IMR-90 (cell line): Measurements from ENCODE around the gene CRTAC1. TPM values are rescaled to one million over a fixed set of nuclear protein-coding genes. Genes with fewer than 3 reads are reported as not detected.

Experiments used
- ATAC-seq: fragments of 200-7000 bp; cut with Tn5 transposase; 2 replicates; pipeline ENCODE4 v1.9.1; 2020; ENCODE audit warnings: low read depth, mild to moderate bottlenecking, moderate library complexity
- BruUV-seq: library from RNA; stranded (reverse); fragments of 400-500 nt; replicated peaks from 2 replicates; lab custom pipeline; 2021; lab: Mats Ljungman, UMichigan
- CTCF ChIA-PET: fragments of 300-600 bp; formaldehyde crosslinking; extraction: SDS; loops from one replicate; lab custom pipeline; 2021; ENCODE audit warnings: antibody characterized with exemption; lab: Yijun Ruan, JAX
- POLR2A ChIA-PET: fragments of 300-600 bp; sonication (Branson Sonifier 250); formaldehyde crosslinking; loops from one replicate; lab custom pipeline; 2022; ENCODE audit warnings: antibody characterized with exemption; ENCODE audit not compliant: unreplicated experiment; lab: Charles Lee
- DNase-seq: peaks from one replicate; pipeline ENCODE4 v3.0.0; 2013
- H2AFZ ChIP-seq: replicated peaks from 2 replicates; pipeline ENCODE3; 2013; ENCODE audit warnings: low read length, mild to moderate bottlenecking; ENCODE audit not compliant: poor library complexity
- H2AK5ac ChIP-seq: 2 replicates; pipeline ENCODE4 v1.6.1; 2013; ENCODE audit warnings: low read depth, low read length, inconsistent platforms
- H2AK9ac ChIP-seq: replicated peaks from 2 replicates; pipeline ENCODE3; 2013; ENCODE audit warnings: mild to moderate bottlenecking, low read depth, low read length, moderate library complexity; ENCODE audit not compliant: poor library complexity
- H2BK120ac ChIP-seq: 2 replicates; pipeline ENCODE4 v1.6.1; 2013; ENCODE audit warnings: low read depth, low read length, inconsistent platforms
- H2BK15ac ChIP-seq: 3 replicates; pipeline ENCODE4 v1.6.1; 2013; ENCODE audit warnings: low read depth, low read length, inconsistent platforms
- H2BK20ac ChIP-seq: 2 replicates; pipeline ENCODE4 v1.6.1; 2013; ENCODE audit warnings: low read depth, mild to moderate bottlenecking, inconsistent platforms, low read length, moderate library complexity
- H2BK5ac ChIP-seq: 2 replicates; pipeline ENCODE4 v1.6.1; 2013; ENCODE audit warnings: mild to moderate bottlenecking, low read depth, low read length, inconsistent platforms; ENCODE audit not compliant: poor library complexity, severe bottlenecking
- H3K14ac ChIP-seq: replicated peaks from 2 replicates; pipeline ENCODE4 v1.6.1; 2013; ENCODE audit warnings: low read depth, low read length, inconsistent platforms
- H3K18ac ChIP-seq: 2 replicates; pipeline ENCODE4 v1.6.1; 2013; ENCODE audit warnings: low read depth, low read length, control low read depth
- H3K23ac ChIP-seq: 2 replicates; pipeline ENCODE4 v1.6.1; 2013; ENCODE audit warnings: low read depth, low read length, inconsistent platforms
- H3K27ac ChIP-seq: 2 replicates; pipeline ENCODE4 v1.5.1; 2013; ENCODE audit warnings: mild to moderate bottlenecking, control low read depth, low read length; ENCODE audit not compliant: insufficient read depth
- H3K27me3 ChIP-seq: 2 replicates; pipeline ENCODE4 v1.6.1; 2013; ENCODE audit warnings: low read length; ENCODE audit not compliant: control insufficient read depth, insufficient read depth
- H3K36me3 ChIP-seq: 2 replicates; pipeline ENCODE4 v1.6.1; 2013; ENCODE audit warnings: low read length, mixed read lengths; ENCODE audit not compliant: control insufficient read depth, insufficient read depth
- H3K4ac ChIP-seq: 2 replicates; pipeline ENCODE4 v1.6.1; 2013; ENCODE audit warnings: low read depth, low read length, inconsistent platforms
- H3K4me1 ChIP-seq: 2 replicates; pipeline ENCODE4 v1.6.1; 2013; ENCODE audit warnings: low read length, mixed read lengths; ENCODE audit not compliant: control insufficient read depth, insufficient read depth
- H3K4me2 ChIP-seq: 2 replicates; pipeline ENCODE4 v1.6.1; 2013; ENCODE audit warnings: low read depth, mild to moderate bottlenecking, control low read depth, low read length, moderate library complexity
- H3K4me3 ChIP-seq: 2 replicates; pipeline ENCODE4 v1.5.1; 2013; ENCODE audit warnings: low read depth, mild to moderate bottlenecking, control low read depth, low read length, moderate library complexity; ENCODE audit not compliant: insufficient read depth
- H3K56ac ChIP-seq: 2 replicates; pipeline ENCODE4 v1.6.1; 2013; ENCODE audit warnings: low read length, inconsistent platforms; ENCODE audit not compliant: insufficient read depth; ENCODE audit errors: extremely low read depth
- H3K79me1 ChIP-seq, 2 experiments: 2 replicates each; pipeline ENCODE4 v1.6.1; 2013; ENCODE audit warnings: low read length in 2 of 2, inconsistent platforms in 1 of 2, low read depth in 1 of 2
- H3K9ac ChIP-seq: 2 replicates; pipeline ENCODE4 v1.6.1; 2013; ENCODE audit warnings: low read depth, low read length, control low read depth
- H3K9me1 ChIP-seq: 2 replicates; pipeline ENCODE4 v1.6.1; 2013; ENCODE audit warnings: low read length, inconsistent platforms; ENCODE audit not compliant: insufficient read depth
- H3K9me3 ChIP-seq: 2 replicates; pipeline ENCODE4 v1.6.1; 2013; ENCODE audit warnings: low read length; ENCODE audit not compliant: control insufficient read depth, insufficient read depth
- H4K20me1 ChIP-seq: 2 replicates; pipeline ENCODE4 v1.6.1; 2013; ENCODE audit warnings: low read length, inconsistent platforms; ENCODE audit not compliant: insufficient read depth
- H4K5ac ChIP-seq: 2 replicates; pipeline ENCODE4 v1.6.1; 2013; ENCODE audit warnings: mild to moderate bottlenecking, low read depth, low read length, control low read depth
- H4K8ac ChIP-seq, 2 experiments: 2 replicates each; pipeline ENCODE4 v1.6.1; 2013; ENCODE audit warnings: low read depth in 2 of 2, low read length in 2 of 2, control low read depth in 1 of 2, inconsistent platforms in 1 of 2
- H4K91ac ChIP-seq: 2 replicates; pipeline ENCODE4 v1.6.1; 2013; ENCODE audit warnings: low read depth, low read length, inconsistent platforms; ENCODE audit not compliant: insufficient read depth
- BHLHE40 ChIP-seq: fragments of 150-350 bp; IDR thresholded peaks from 2 replicates; pipeline ENCODE4 v1.6.1; 2016; ENCODE audit warnings: mild to moderate bottlenecking, low read depth, low read length
- CEBPB ChIP-seq: IDR thresholded peaks from 2 replicates; pipeline ENCODE4 v1.6.1; 2012; ENCODE audit warnings: low read depth, low read length, improper control_type of control experiment
- CHD1 ChIP-seq: IDR thresholded peaks from 2 replicates; pipeline ENCODE4 v1.6.1; 2012; ENCODE audit warnings: low read depth, low read length, improper control_type of control experiment
- ELK1 ChIP-seq: fragments of 150-350 bp; IDR thresholded peaks from 2 replicates; pipeline ENCODE4 v1.6.1; 2016; ENCODE audit warnings: low read depth, mild to moderate bottlenecking, low read length, moderate library complexity, borderline replicate concordance
- FOS ChIP-seq: fragments of 150-350 bp; IDR thresholded peaks from 2 replicates; pipeline ENCODE4 v1.6.1; 2016; ENCODE audit warnings: low read depth, low read length
- MAFK ChIP-seq: IDR thresholded peaks from 2 replicates; pipeline ENCODE4 v1.6.1; 2012; ENCODE audit warnings: low read depth, low read length, improper control_type of control experiment
- MAZ ChIP-seq: IDR thresholded peaks from 2 replicates; pipeline ENCODE4 v1.6.1; 2012; ENCODE audit warnings: low read depth, mild to moderate bottlenecking, low read length, improper control_type of control experiment, moderate library complexity, borderline replicate concordance
- MXI1 ChIP-seq: IDR thresholded peaks from 2 replicates; pipeline ENCODE4 v1.6.1; 2012; ENCODE audit warnings: low read depth, mild to moderate bottlenecking, low read length, moderate library complexity, borderline replicate concordance
- NFE2L2 ChIP-seq: fragments of 150-350 bp; IDR thresholded peaks from 2 replicates; pipeline ENCODE4 v1.6.1; 2016; ENCODE audit warnings: low read depth, mild to moderate bottlenecking, low read length
- POLR2A ChIP-seq: IDR thresholded peaks from 2 replicates; pipeline ENCODE4 v1.6.1; 2012; ENCODE audit warnings: mild to moderate bottlenecking, low read depth, low read length
- RAD21 ChIP-seq: IDR thresholded peaks from 2 replicates; pipeline ENCODE4 v1.6.1; 2012; ENCODE audit warnings: low read length, improper control_type of control experiment
- RCOR1 ChIP-seq: IDR thresholded peaks from 2 replicates; pipeline ENCODE4 v1.6.1; 2012; ENCODE audit warnings: mild to moderate bottlenecking, low read length, improper control_type of control experiment; ENCODE audit not compliant: insufficient replicate concordance
- RFX5 ChIP-seq: IDR thresholded peaks from 2 replicates; pipeline ENCODE4 v1.8.0; 2012; ENCODE audit warnings: low read depth, mild to moderate bottlenecking, low read length, moderate library complexity
- SMC3 ChIP-seq: fragments of 150-350 bp; IDR thresholded peaks from 2 replicates; pipeline ENCODE4 v1.6.1; 2016; ENCODE audit warnings: low read depth, mild to moderate bottlenecking, antibody characterized with exemption, low read length, moderate library complexity
- USF2 ChIP-seq: fragments of 150-350 bp; IDR thresholded peaks from 2 replicates; pipeline ENCODE4 v1.6.1; 2017; ENCODE audit warnings: mild to moderate bottlenecking, antibody characterized with exemption, low read length, low read depth
- WGBS, 2 experiments: methylation state at CpG; one replicate each; pipeline versions ENCODE4 v1.1.5 to v1.1.7; 2013; ENCODE audit warnings: missing lambda C conversion rate in 2 of 2; ENCODE audit not compliant: insufficient read length in 1 of 2; ENCODE audit errors: extremely low coverage in 2 of 2; 5-methylcytosine and 5-hydroxymethylcytosine counted together
- dilution Hi-C: fragments of 300-500 bp; cut with HindIII; formaldehyde crosslinking; loops from one replicate; pipeline ENCODE4 v1.14.3; 2018; ENCODE audit warnings: low sequenced_read_pairs; ENCODE audit not compliant: unreplicated experiment
- in situ Hi-C: fragments of 300-500 bp; cut with MboI; formaldehyde crosslinking; loops from 3 replicates; pipeline ENCODE4 v1.14.3; 2019; ENCODE audit warnings: low sequenced_read_pairs, inconsistent platforms, mixed read lengths
- intact Hi-C: fragments of 100-400 bp; cut with micrococcal nuclease; formaldehyde crosslinking; loops from 2 replicates; pipeline ENCODE4 v1.10.0; 2022
- polyA plus RNA-seq, 3 experiments: library from polyadenylated mRNA; depleted of rRNA; stranded (reverse); fragments of >200 nt; gene quantifications; 2 replicates each; pipeline ENCODE4 v1.2.3, GENCODE V29; 2012; ENCODE audit warnings: low replicate concordance in 1 of 3
- total RNA-seq: library from RNA; depleted of rRNA; stranded (reverse); fragments of >200 nt; gene quantifications from 2 replicates; pipeline ENCODE4 v1.2.3, GENCODE V29; 2012

The CRTAC1 gene
- total and polyA plus RNA-seq, 2 of the 4 experiments (the other 2 are of a cell fraction): not detected

DNA sequence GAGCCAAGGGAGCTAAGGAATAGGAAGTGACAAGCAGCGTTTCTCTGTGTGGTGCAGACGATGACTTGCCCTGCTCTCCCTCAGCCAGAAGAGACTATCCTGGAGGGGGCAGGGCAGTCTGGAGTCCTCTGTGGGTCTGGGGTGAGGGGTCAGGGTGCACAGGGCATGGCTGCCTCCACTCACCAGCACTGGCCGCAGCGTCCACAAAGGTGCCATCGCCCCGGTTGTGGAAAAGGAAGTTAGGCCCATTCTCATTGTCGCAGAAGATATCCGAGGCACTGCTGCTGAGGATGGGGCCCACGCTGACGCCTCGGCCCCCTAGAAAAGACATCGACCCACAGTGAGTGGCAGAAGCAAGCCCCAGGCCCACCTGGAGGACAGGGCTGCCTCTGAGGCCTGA is 122.6 kb downstream of the CRTAC1 start:
- no peak overlapping the region for H3K23ac ChIP-seq
- dilution Hi-C loops (no loop called here), in situ Hi-C loops (no loop called here), intact Hi-C loops (no loop called here)
- no peak overlapping the region for H2BK15ac ChIP-seq
- H2AFZ ChIP-seq: no peak overlapping the region
- H2AK9ac ChIP-seq: no peak overlapping the region
- H3K18ac ChIP-seq: no peak overlapping the region
- BruUV-seq: no TSS peak
- no peak for ATAC-seq
- H3K36me3 ChIP-seq: no peaks in the 10 kb centered on the region
- ChIA-PET POLR2A (no interaction called here), CTCF (no interaction called here)
- H3K27ac ChIP-seq: no peak overlapping the region
- H3K56ac ChIP-seq: no peak overlapping the region
- H4K91ac ChIP-seq: no peak overlapping the region
- no peak overlapping the region for H2BK20ac ChIP-seq
- H4K5ac ChIP-seq: no peak overlapping the region
- no peaks in the 10 kb centered on the region for H3K79me1 ChIP-seq
- TF ChIP-seq BHLHE40 (no peak), MAZ (no peak), POLR2A (no peak), RCOR1 (no peak), CHD1 (no peak), FOS (no peak), USF2 (no peak), SMC3 (no peak), MAFK (no peak), NFE2L2 (no peak), RFX5 (no peak), ELK1 (no peak), CEBPB (no peak), RAD21 (no peak), MXI1 (no peak)
- H2BK120ac ChIP-seq: no peak overlapping the region
- no peak overlapping the region for H3K4ac ChIP-seq
- DNase-seq: no peak
- no peak overlapping the region for H3K9ac ChIP-seq
- H3K14ac ChIP-seq: no peak overlapping the region
- H3K4me3 ChIP-seq: no peak overlapping the region
- peaks cover 31% of the 10 kb centered on the region for H3K27me3 ChIP-seq
- no peak overlapping the region for H4K8ac ChIP-seq
- H3K4me1 ChIP-seq: no peaks in the 10 kb centered on the region
- no peaks in the 10 kb centered on the region for H3K9me1 ChIP-seq
- WGBS, 2 experiments: 62% methylated on average over 4 of the region's 12 CpGs; no CpG with 5 or more reads in 1 of the 2 experiments
- no peak overlapping the region for H2BK5ac ChIP-seq
- H3K9me3 ChIP-seq: no peaks in the 10 kb centered on the region
- no peak overlapping the region for H3K4me2 ChIP-seq
- H4K20me1 ChIP-seq: no peaks in the 10 kb centered on the region
- no peak overlapping the region for H2AK5ac ChIP-seq
